WTC11 (cell line): ENCODE results near the gene TOMM6.

Experiments
- CTCF ChIP-seq: fragments of 200-600 bp; IDR thresholded peaks from 2 replicates; pipeline ENCODE4 v1.8.0; 2022; ENCODE audit warnings: antibody characterized with exemption
- FOXP4 ChIP-seq: sonication (generic); formaldehyde crosslinking; IDR thresholded peaks from 2 replicates; pipeline ENCODE4 v1.8.0; 2022; ENCODE audit warnings: mild to moderate bottlenecking, missing genetic modification reagents
- MXD4 ChIP-seq: fragments of 250-450 bp; sonication (Bioruptor Pico); IDR thresholded peaks from 2 replicates; pipeline ENCODE4 v1.8.0; 2021; ENCODE audit warnings: mild to moderate bottlenecking, moderate library complexity, borderline replicate concordance

DNA sequence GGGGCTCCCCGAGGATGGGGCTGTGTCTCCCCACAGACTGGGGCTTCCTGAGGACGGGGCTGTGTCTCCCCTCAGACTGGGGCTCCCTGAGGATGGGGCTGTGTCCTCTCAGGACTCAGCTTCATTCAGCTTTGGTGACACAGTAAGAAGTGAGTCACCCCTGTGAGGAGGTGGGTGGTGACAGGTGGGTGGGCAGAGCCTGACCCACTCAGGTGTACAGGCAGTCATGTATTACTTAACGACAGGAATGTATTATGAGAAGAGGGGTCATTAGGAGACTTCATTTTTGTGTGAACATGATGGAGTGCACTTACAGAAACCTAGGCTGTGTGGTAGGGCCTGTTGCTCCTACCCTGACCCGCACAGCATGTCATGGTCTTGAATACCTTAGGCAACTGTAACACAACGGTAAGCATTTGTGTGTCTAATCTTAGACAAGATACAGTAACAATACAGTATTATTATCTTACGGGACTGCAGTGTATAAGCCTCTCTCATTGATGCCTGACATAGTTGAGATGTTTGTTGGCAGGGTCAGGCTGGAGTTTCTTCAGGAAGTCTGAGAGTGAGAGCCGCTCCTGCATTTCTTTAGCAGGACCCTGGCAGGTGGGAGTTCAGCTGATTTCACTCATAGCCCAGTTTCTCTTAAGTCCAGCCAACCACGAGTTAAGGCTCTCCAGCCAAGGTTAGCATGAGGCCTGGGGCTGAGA lies 29.4 kb upstream of the TOMM6 start:
- TF ChIP-seq FOXP4 (CRISPR knock-in tag) (no peak), MXD4 (CRISPR knock-in tag) (no peak), CTCF (no peak)
